Breast epithelium (tissue), 3 donors: Measurements from ENCODE around the gene PON2.

Experiments
- CTCF ChIP-seq, 3 donors: fragments of 450-650 bp; IDR thresholded peaks; one replicate each; pipeline ENCODE4 v1.5.1; 2016 to 2017; ENCODE audit warnings: antibody characterized with exemption in 3 of 3, mild to moderate bottlenecking in 3 of 3, moderate library complexity in 3 of 3
- POLR2A ChIP-seq: fragments of 450-650 bp; IDR thresholded peaks from one replicate; pipeline ENCODE4 v1.6.1; 2016; ENCODE audit warnings: antibody characterized with exemption, mild to moderate bottlenecking, moderate library complexity

GRCh38 chr7:95434557-95435421 is at the start of gene PON2:
- TF ChIP-seq CTCF (IDR thresholded peaks at IDR 0.05) (no peak), POLR2A (no peak)
